GM23248 (cell line): ENCODE data around the gene PDE3A.

Source experiments
- EZH2 ChIP-seq: fragments of 200-600 bp; sonication (generic); IDR thresholded peaks from 2 replicates; pipeline ENCODE4 v1.6.1; 2018; ENCODE audit warnings: antibody characterized with exemption, mild to moderate bottlenecking; ENCODE audit not compliant: insufficient read depth, poor library complexity, severe bottlenecking
- EZH2phosphoT487 ChIP-seq: fragments of 200-600 bp; sonication (generic); IDR thresholded peaks from 2 replicates; pipeline ENCODE4 v1.6.1; 2018; ENCODE audit warnings: antibody characterized with exemption, moderate library complexity, mild to moderate bottlenecking, low read depth; ENCODE audit not compliant: insufficient read depth

GRCh38 chr12:20549108-20549719 lies 180.9 kb downstream of the PDE3A start:
- TF ChIP-seq EZH2: no peak
- no peak for TF ChIP-seq EZH2phosphoT487
